GM04504 (cell line): ENCODE results near the gene IQCE.
"Not testable (repeated sequence)": the region's sequence is repeated elsewhere in the genome, so short reads cannot be mapped to it uniquely, and the experiment has no call there.

Experiments
- DNase-seq: peaks from one replicate; pipeline ENCODE4 v3.0.0-alpha.2; 2012; ENCODE audit warnings: low read depth

IQCE gene

DNA sequence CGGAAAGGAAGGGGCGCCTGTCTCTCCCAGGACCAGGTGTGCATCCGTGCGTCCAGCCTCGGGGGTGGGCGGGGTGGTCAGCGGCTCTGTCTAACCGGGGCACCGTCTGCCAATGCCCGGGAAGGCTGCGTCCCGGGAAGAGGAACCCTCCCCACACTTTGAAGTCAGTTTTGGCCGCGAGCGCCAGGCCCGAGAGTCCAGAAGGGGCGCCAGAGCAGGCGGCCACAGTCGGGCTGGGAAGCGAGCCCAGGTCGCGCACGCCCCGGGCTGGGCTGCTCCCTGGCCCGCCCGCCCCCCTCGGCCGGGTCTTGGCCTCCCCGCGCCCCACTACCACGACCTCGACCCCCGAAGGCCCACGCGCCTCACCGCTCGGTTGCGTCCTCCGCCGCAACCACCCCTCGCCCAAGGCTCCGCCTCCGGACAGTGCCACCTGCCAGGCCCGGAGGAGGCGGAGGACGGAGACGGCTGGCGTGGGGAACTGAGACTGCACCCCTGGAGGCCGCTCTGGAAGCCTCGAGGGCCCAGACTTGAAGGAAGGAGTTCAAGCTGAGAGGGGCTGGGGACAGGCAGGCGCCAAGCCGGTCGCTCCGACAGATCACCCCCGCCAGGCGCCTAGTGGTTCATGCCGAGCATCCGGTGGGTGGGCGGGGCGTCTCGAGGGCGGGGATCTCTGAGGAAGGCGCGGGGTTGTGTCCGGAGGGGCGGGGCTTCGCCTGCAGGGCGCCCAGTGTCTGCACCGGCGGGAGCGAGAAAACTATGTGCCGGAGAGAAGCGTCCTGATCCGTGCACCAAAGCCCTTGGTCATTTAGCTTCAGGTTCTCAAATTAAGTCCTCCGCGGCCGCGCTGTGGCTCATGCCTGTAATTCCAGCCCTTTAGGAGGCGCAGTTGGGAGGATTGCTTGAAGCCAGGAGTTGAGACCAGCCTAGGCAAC lies 3.4 kb upstream of the IQCE start, which contains the start of gene BRAT1:
Gene BRAT1, minus strand, starts transcription at position 404 of the 932 bp plus-strand sequence. CDS start 1,093 bp downstream, outside the sequence.
- peak; percentile 78 for DNase-seq

GRCh38 chr7:2559283-2559950 lies 638 bp downstream of the IQCE start:
- no peak for DNase-seq

- DNase-seq: not testable (repeated sequence)
Measured at GRCh38 chr7:2563955-2564354, 5.2 kb downstream of the IQCE start.

DNA sequence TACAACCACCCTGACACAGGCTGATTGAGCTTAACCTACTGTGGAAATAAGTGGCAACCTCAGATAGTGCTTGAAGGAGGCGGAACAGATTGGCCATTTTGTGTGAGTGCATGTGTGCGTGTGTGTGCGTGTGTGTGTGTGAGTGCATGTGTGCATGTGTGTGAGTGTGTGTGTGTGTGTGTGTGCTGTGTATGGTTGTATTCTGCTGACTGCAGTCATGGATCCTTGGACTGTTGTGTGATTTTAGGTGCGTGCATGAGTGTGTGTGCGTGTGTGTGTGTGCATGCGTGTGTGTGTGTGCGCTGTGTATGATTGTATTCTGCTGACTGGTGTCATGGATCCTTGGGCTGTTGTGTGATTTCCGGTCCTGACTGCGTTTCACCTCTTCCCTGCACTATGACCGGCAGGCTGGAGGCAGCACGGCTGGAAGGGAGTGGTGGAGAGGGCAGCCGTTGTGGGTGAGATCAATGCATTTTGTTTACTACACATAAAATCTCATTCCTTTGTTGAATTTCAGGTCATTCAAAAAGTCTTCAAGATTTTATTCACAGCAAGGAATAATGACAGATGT lies 6.3 kb downstream of the IQCE start:
- no peak for DNase-seq

DNA sequence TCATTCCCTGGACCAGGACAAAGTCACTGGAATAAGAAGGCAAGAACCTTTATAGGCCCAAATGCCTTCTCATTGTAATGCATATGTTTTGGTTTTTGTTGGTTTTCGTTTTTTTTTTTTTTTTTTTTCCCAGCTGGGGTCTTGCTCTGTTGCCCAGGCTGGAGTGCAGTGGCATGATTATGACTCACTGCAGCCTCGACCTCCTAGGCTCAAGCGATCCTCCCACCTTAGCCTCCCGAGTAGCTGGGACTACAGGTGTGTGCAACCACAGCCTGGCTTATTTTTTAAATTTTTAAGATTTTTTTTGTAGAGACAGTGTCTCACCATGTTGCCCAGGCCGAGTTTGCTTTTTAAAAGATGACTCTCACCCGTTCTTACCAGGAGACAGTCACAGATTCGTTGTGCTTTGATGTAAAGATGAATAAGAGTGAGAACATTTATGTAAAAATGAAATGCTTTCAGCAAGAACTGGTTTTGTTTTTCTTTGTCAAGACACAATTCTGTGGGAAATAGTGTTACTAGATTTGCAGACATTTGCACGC lies 7.6 kb downstream of the IQCE start:
- DNase-seq: no peak

GRCh38 chr7:2566890-2567678 lies 8.3 kb downstream of the IQCE start:
- no peak for DNase-seq

DNA sequence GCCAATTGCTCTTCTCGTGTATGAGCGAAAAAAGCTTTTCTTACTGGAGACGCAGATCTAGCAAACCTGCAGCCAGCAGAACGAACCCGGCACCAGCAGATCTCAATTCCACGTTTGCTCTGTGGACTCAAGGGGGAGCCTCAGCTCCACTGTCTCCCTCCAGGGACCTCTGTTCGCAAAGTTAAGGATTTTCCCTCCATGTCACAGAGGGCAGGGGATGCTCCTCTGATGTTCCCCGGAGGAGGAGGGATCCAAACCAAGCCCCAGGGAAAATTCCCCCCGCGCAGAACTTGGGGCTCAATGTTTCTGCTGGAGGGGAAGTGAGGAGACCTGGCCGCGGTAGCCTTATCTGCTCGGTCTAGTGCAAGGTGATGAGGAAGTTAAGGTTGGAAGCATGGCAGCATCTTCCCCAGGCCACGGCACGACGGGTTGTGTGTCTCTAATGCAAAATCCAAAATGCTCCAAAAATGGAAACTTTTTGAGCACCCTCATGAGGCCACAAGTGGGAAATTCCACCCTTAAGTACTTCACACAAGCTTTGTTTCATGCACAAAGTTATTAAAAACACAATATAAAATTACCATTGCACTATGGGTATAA lies 9.0 kb downstream of the IQCE start:
- DNase-seq: no peak

DNA sequence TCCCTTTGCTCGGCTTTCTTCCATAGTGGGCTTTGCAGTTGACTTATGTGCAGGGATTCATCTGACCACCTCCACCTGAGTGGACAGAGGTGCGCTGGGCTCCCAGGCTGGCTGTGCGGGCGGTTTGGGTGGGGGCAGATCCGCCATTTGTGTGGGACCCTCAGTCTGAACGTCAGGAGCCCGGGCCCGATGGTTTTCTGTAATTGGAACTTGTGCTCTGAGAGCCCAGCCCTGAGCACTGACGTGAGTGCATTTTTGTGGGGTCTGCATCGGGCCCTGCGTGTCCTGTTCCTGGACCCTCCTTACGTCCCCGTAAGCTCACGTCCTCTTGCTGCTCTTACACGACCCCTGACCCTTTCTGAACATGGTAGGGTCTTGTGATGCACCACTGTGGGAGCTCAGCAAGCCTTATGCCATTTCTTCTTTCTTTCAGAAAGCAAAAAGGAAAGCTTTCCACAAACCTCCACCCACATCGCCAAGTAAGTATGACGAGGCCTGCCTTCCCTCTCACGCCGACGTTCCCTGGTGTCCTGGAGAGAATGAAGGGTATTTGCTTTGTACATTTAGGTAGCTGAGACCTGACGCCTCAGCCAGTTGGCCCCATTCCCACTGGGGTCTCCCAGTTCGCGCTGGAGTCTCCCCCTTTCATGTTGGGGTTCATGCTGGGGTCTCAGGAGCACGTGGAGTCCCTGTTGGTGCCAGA lies 9.9 kb downstream of the IQCE start:
- no peak for DNase-seq

- no peak for DNase-seq
Measured at GRCh38 chr7:2569421-2569820, 10.6 kb downstream of the IQCE start.

DNA sequence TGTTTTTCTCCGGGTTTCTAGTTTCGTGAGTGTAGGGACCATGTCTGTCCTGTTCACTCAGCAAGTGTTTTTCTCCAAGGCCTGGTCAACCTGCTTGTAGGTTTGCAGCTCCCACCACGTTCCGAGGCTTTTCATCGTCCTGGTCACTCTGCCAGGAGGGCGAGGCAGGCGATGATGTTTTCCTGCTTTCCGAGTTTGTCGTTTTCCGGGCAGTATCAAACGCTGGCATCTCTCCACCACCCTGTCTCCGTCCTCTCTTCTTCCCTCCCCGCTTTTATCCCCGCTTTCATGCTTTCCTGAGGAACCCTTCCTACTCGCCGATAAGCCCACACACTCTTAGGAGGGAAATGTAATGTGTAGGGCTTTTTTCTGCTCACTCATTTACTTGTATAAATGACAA lies 11.2 kb downstream of the IQCE start:
- no peak for DNase-seq

DNA sequence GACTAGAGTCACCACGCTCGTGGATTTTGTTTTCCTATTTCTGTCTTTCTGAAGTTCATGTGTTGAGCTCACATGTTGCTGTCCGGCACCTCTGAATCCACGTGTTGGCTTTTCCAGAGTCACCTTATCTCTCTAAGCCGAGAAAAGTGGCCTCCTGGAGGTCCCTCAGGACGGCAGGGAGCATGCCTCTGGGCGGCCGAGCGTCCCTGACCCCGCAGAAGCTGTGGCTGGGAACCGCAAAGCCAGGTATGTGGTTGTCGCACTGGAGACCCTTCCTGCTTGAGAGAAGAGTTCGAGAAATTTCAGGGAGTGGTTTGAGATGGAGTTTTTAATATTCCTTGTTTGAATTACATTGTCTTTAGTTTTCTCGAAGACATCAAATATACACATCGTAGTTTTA lies 12.6 kb downstream of the IQCE start:
- no peak for DNase-seq

GRCh38 chr7:2572101-2572842 lies 13.5 kb downstream of the IQCE start:
- DNase-seq: no peak

DNA sequence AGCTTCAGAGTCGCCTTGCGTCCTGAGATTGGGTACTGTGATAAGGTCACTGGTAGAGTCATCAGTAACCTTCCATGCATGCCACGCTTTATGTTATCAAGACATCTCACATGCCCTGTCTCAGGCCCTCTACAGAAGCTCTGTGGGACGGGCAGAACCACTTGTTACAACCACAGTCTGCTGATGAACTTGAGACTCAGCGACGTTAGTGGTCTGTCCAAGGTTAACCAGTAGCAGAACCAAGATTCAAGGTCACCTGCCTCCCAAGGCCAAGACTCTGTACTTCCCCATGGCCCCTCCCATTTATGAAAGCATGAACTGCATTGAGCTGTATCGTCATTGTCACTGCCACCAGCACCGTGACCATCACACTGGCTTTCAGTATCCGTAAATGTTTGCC lies 15.0 kb downstream of the IQCE start:
- no peak for DNase-seq

DNA sequence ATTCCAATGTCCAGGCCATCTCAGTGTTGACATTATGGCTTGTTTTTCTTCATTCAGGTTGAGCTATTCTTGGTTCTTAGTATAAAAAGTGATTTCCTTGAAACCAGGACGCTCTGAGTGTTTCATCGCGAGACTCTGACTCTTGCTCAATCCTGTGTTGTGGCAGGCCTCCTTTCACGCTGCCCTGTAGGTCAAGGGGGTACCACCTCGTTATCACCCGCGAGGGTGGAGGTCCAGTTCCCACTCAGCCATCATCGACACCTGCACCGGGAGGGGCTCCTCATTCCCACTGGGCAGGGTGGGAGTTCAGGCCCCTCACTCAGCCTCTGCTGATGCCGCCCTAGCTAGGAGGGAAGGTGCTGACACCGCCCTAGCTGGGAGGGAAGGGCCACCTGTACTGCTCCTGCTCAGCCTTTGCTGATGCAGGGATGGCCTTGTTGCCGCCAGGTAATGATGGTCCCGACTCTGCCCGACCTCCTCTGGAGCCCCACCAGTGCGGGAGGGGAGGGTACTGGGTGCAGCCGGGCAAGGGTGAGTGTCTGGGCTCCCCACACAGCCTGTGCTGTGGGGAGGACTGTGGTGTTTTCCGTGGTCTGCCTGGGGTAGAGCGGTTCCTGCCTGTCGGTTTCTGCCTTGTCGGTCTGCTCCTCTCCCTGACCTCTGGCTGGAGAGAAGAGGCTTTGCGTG lies 16.4 kb downstream of the IQCE start:
- no peak for DNase-seq

DNA sequence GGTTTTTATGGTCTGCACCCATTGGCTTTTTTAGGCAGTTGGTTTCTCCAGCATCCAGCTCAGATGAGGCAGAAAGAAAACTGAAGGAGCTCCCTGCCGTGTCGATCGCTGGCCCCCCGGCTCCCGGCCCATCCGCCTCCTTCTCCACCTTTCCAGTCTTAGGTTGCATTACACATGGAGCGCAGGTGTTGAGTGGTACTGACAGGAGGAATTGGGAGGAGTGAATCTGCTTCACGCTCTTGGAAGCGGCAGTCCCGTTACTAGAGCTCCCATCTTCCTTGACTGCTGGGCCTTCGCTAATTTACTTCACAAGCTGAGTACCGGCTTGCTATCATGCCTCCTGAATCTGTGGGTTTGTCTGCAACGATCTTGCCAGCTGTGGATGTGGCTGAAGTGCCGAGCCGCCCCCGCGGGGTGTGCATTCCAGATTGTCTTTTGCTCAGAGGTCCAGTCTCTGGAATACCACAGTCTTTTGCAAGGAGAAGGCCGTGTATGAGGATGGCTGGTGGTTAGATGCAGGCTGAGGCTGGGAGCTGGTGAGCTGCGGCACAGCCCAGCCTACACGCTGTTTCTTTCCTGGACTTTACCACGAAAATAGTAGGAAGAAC lies 17.1 kb downstream of the IQCE start:
- no peak for DNase-seq

DNA sequence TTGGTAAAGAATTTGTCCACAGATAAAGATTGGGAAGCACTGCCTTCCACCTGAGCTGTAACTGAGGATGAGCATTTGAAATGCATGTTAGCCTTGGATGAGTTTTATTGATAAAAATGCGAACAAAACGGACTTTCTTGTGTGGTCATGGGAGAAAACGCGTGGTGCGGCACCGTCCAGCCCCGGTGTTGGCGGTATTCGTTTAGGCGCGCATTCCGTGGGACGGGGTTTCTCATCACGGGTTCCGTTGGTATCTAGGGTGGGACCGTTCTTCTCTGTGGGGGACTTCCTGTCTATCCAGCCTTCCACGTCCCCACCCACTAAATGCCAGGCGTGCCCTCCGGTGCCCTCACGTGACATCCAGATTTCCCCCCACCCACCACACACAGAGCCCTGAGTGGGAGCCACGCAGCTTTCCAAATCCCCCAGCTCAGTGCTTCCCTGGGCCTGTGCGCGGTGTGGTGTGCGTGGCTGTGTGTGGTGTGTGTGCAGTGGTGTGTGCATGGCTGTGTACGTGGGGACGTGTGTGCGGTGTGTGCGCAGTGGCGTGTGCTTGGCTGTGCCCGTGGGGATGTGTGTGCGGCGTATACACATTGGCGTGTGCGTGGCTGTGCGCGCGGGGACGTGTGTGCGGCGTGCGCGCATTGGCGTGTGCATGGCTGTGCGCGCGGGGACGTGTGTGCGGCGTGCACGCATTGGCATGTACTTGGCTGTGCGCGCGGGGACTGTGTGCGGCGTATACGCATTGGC lies 18.1 kb downstream of the IQCE start:
- no peak for DNase-seq

DNA sequence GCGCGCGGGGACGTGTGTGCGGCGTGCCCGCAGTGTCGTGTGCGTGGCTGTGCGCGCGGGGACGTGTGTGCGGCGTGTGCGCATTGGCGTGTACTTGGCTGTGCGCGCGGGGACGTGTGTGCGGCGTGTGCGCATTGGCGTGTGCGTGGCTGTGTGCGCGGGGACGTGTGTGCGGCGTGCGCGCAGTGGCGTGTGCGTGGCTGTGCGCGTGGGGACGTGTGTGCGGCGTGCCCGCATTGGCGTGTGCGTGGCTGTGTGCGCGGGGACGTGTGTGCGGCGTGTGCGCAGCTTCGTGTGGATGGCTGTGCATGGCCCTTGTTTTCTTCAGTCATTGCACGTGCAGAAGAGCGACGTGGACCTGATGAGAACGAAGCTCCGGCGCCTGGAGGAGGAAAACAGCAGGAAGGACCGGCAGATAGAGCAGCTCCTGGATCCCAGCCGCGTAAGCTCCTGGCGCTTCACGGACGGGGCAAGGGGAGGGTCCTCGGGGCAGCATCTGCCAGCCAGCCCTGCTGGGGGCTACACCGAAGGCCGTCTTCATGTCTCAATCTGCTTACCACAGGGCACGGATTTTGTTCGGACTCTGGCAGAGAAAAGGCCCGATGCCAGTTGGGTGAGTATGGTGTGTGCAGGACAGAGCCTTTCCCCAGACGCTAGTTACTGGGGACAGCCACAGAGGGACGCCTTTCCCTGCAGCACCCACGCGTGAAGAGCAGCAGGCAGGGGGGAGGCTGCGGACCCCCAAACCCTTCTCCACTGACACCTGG lies 19.3 kb downstream of the IQCE start:
- DNase-seq: no peak

DNA sequence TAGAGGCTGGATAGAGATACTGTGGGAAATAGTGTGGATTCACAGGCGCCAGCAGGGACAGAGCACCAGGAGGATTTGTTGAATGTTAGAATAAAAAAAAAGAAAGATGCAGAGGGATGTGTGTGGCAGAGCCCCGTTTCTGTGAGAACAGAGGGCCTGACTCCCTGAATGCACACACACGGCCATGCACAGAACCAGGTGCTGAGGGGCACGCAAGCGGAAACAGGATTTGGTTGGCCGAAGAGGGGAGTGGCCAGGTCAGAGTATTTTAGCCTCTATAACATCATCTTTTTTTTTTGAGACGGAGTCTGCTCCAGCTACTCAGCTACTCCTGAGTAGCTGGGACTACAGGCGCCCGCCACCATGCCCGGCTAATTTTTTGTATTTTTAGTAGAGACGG lies 21.9 kb downstream of the IQCE start:
- no peak for DNase-seq
